Measurements from ENCODE around the gene PCDHGA12. TPM values are rescaled to one million over a fixed set of nuclear protein-coding genes. Genes with fewer than 3 reads are reported as not detected.
"Not testable (repeated sequence)": the region's sequence is repeated elsewhere in the genome, so short reads cannot be mapped to it uniquely, and the experiment has no call there.

Gene PCDHGA12
- 3.5 and 3.9 TPM in 2 replicates for total RNA-seq

DNA sequence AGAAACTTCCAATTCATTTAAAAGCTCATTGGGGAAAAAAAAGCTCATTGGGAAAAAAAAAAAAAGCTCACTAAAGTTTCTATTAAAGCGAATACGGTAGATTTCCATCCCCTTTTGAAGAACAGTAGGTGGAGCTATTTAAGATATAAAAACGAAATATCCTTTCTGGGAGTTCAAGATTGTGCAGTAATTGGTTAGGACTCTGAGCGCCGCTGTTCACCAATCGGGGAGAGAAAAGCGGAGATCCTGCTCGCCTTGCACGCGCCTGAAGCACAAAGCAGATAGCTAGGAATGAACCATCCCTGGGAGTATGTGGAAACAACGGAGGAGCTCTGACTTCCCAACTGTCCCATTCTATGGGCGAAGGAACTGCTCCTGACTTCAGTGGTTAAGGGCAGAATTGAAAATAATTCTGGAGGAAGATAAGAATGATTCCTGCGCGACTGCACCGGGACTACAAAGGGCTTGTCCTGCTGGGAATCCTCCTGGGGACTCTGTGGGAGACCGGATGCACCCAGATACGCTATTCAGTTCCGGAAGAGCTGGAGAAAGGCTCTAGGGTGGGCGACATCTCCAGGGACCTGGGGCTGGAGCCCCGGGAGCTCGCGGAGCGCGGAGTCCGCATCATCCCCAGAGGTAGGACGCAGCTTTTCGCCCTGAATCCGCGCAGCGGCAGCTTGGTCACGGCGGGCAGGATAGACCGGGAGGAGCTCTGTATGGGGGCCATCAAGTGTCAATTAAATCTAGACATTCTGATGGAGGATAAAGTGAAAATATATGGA lies at the start of gene PCDHGA12:
TSS of gene PCDHGA12 (plus strand) at position 176 of the 782 bp plus-strand sequence. CDS start at position 429, 253 bp downstream.
- DNase-seq (ENCODE audit: low read depth in 2 of 2) = peak; percentile 65 to 89

- DNase-seq (ENCODE audit: low read depth in 2 of 2) = peak in 1 of 2 donors; percentile 43
Measured at GRCh38 chr5:141382469-141383294, 47.6 kb upstream of the PCDHGA12 start, which contains the start of gene PCDHGA7. TSS of gene PCDHGA7 (plus strand) at chr5:141382742. CDS start at chr5:141382900, 158 bp downstream.

GRCh38 chr5:141383345-141383744 lies 47.0 kb upstream of the PCDHGA12 start:
- DNase-seq (ENCODE audit: low read depth in 2 of 2) = no peak

DNA sequence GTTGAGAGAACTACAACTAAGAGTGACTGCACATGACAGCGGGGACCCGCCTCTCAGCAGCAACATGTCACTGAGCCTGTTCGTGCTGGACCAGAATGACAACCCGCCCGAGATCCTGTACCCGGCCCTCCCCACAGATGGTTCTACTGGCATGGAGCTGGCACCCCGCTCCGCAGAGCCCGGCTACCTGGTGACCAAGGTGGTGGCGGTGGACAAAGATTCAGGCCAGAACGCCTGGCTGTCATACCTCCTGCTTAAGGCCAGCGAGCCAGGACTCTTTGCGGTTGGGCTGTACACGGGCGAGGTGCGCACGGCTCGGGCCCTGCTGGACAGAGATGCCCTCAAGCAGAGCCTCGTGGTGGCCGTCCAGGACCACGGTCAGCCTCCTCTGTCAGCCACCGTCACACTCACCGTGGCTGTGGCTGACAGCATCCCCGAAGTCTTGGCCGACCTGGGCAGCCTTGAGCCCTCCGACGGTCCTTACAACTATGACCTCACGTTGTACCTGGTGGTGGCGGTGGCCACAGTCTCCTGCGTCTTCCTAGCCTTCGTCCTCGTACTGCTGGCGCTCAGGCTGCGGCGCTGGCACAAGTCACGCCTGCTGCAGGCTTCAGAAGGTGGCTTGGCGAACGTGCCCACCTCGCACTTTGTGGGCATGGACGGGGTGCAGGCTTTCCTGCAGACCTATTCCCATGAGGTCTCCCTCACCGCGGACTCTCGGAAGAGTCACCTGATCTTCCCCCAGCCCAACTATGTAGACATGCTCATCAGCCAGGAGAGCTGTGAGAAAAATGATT lies 45.6 kb upstream of the PCDHGA12 start:
- DNase-seq (ENCODE audit: low read depth in 2 of 2) = no peak

DNA sequence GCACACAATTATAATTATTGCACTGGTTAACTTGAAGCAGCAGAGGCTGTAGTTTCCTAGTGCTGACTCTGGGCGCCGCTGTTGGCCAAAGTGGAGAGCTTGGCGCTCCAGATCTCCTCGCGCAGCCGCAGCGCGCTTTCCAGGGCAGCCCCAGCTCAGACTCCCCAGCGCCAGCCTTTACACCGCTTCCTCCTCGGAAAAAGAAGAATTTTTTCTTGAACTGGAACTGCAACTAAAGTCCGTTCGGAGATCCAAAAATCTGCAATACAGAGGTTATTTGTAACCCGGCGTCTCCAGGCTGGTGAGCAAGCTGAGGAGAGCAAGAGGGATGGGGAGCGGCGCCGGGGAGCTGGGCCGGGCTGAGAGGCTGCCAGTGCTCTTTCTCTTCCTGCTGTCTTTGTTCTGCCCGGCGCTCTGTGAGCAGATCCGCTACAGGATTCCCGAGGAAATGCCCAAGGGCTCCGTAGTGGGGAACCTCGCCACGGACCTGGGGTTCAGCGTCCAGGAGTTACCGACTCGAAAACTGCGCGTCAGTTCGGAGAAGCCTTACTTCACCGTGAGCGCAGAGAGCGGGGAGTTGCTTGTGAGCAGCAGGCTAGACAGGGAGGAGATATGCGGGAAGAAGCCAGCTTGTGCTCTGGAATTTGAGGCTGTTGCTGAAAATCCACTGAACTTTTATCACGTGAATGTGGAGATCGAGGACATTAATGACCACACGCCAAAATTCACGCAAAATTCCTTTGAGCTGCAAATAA lies 42.6 kb upstream of the PCDHGA12 start, which contains the start of gene PCDHGB4:
TSS of gene PCDHGB4 (plus strand) at position 142 of the 755 bp plus-strand sequence. CDS start at position 329, 187 bp downstream.
- peak in 1 of 2 donors; percentile 56 for DNase-seq (ENCODE audit: low read depth in 2 of 2)

GRCh38 chr5:141388661-141389060 lies 41.6 kb upstream of the PCDHGA12 start:
- no peak for DNase-seq (ENCODE audit: low read depth in 2 of 2)

- no peak for DNase-seq (ENCODE audit: low read depth in 2 of 2)
Measured at GRCh38 chr5:141389153-141390042, 40.9 kb upstream of the PCDHGA12 start.

GRCh38 chr5:141392429-141393198 lies 37.7 kb upstream of the PCDHGA12 start, which contains the start of gene PCDHGA8:
TSS of gene PCDHGA8 (plus strand) at chr5:141392633. CDS start at chr5:141392814, 181 bp downstream.
- DNase-seq (ENCODE audit: low read depth in 2 of 2) = no peak

GRCh38 chr5:141393267-141393666 lies 37.0 kb upstream of the PCDHGA12 start:
- DNase-seq (ENCODE audit: low read depth in 2 of 2) = no peak

GRCh38 chr5:141394401-141395187 lies 35.7 kb upstream of the PCDHGA12 start:
- DNase-seq (ENCODE audit: low read depth in 2 of 2) = not testable (repeated sequence)

- DNase-seq (ENCODE audit: low read depth in 2 of 2) = peak; percentile 18 to 70
Measured at GRCh38 chr5:141397756-141398551, 32.4 kb upstream of the PCDHGA12 start, which contains the start of gene PCDHGB5. TSS of gene PCDHGB5 (plus strand) at chr5:141397947. CDS start at chr5:141398128, 181 bp downstream.

GRCh38 chr5:141398608-141399007 lies 31.7 kb upstream of the PCDHGA12 start:
- DNase-seq (ENCODE audit: low read depth in 2 of 2) = no peak

GRCh38 chr5:141399555-141400258 lies 30.6 kb upstream of the PCDHGA12 start:
- no peak for DNase-seq (ENCODE audit: low read depth in 2 of 2)

GRCh38 chr5:141402553-141403243 lies 27.6 kb upstream of the PCDHGA12 start, which contains the start of gene PCDHGA9:
TSS of gene PCDHGA9 (plus strand) at chr5:141402778. CDS start at chr5:141402953, 175 bp downstream.
- peak in 1 of 2 donors; percentile 37 for DNase-seq (ENCODE audit: low read depth in 2 of 2)

DNA sequence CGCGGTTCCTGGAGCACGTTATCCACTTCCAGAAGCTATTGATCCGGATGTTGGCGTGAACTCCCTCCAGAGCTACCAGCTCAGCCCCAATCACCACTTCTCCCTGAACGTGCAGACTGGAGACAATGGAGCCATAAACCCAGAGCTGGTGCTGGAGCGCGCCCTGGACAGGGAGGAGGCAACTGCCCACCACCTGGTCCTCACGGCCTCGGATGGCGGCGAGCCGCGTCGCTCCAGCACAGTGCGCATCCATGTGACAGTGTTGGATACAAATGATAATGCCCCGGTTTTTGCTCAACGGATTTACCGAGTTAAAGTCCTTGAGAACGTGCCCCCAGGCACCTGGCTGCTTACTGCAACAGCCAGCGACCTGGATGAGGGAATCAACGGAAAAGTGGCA lies 26.9 kb upstream of the PCDHGA12 start:
- DNase-seq (ENCODE audit: low read depth in 2 of 2) = no peak

Data from dermis microvascular lymphatic vessel endothelial cell (primary cell).